Measurements from ENCODE around the gene CCDC15. TPM values are rescaled to one million over a fixed set of nuclear protein-coding genes. Genes with fewer than 3 reads are reported as not detected.

Gene CCDC15, protein sequence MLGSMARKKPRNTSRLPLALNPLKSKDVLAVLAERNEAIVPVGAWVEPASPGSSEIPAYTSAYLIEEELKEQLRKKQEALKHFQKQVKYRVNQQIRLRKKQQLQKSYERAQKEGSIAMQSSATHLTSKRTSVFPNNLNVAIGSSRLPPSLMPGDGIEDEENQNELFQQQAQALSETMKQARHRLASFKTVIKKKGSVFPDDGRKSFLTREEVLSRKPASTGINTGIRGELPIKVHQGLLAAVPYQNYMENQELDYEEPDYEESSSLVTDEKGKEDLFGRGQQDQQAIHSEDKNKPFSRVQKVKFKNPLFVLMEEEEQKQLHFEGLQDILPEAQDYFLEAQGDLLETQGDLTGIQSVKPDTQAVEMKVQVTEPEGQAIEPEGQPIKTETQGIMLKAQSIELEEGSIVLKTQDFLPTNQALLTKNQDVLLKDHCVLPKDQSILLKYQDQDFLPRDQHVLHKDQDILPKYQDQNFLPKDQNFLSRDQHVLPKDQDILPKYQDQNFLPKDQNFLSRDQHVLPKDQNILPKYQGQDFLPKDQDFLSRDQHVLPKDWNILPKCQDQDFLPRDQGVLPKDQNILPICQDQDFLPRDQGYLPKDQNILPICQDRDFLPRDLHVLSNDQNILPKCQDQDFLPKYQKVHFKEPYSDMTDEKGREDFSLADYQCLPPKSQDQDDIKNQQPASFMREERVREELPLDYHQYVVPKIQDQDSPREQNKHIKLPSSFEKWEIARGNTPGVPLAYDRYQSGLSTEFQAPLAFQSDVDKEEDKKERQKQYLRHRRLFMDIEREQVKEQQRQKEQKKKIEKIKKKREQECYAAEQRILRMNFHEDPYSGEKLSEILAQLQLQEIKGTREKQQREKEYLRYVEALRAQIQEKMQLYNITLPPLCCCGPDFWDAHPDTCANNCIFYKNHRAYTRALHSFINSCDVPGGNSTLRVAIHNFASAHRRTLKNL
- total RNA-seq: 0.24 TPM
- long read RNA-seq: 0 reads

DNA sequence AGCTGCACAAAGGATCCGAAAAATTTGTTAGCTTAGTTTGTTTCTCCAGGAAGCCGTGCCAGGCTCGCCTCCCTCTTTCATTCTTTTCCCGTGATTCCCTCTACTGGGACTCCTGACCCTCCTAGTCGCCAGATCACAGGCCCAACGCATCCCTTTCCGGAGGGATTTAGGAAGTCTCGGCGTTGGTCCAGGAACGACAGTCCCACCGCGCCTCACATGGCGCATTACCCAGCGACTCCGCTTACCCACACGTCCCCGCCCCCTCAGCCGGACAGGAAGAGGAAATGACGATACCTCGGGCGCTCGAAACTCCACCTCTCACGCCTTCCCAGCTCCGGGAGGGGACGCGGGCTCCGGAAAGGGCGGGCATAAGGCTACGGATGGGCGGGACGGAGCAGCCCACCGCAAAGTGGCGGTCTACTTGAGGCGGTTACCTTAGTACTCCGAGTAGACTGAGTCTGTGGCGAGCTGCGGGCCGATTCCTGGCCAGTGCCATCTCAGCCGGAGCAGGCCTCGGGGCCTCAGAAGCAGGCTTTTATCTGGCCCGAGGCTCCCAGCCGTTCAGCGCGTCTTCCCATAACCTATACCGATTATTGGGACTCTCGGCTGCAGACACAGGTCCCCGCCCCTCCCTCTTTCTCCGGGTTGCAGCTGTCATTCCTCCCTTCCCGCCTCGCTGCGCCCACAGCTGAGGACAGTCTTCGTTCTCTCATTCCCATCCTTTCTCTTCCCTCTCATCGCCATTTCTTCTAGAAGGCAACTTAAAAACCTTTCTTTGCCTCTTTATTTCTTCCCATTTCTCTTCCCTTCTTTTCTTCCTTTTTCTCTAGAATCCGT, at the start of gene CCDC15:
CCDC15 (plus strand) TSS at position 450 of the 837 bp plus-strand sequence. CDS start 531 bp downstream, outside the sequence.
- peak; percentile 99 for DNase-seq (ENCODE audit: low spot score)
- intact Hi-C loops (cut with DNase I): loop anchor here (5.0 to 10.0 kb wide), 4 partner anchors 77 to 931 kb away; partner anchors contain the start of genes HYLS1, SIAE, SPA17 and TMEM218

DNA sequence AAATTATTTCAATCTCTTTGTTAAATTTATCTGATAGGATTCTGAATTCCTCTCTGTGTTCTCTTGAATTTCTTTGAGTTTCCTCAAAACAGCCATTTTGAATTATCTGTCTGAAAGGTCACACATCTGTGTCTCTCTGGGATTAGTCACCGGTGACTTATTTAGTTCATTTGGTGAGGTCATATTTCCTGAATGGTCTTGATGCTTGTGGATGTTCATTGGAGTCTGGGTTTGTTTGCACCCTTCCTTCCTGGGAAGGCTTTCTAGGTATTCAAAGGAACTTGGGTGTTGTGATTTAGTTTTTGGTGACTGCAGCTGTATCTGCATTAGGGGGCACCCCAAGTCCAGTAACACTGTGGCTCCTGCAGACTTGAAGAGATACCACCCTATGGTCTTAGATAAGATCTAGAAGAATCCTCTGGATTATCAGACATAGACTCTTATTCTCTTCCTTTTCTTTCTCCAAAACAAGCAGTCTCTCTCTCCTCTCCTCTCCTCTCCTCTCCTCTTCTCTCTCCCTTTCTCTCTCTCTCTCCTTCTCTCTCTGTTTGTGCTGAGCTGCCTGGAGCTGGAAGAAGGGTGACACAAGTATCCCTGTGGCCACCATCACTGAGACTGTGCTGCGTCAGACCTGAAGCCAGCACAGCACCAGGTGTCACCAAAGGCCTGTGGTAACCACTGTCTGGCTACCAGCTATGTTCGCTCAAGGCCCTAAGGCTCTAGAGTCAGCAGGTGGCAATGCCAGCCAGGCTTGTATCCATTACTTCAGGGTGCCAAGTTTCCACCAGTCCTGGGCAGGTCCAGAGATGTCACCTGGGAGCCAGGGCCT, 38.2 kb upstream of the CCDC15 start:
- DNase-seq (ENCODE audit: low spot score): no peak
- intact Hi-C loops (cut with DNase I): no loop called here

DNA sequence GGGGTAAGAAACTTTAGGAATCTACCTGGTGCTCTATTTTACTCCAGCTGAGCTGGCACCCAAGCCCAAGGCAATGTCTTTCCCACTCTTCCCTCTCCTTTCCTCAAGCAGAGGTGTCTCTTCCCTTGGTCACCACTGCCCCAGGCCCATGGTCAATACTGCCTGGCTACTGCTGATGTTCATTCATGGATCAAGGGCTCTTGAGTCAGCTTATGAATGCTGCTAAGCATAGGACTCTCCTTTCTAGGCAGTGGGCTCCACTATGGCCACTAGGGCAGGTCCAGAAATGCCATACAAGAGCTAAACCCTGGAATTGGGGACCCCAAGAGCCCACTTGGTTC, 37.7 kb upstream of the CCDC15 start:
- DNase-seq (ENCODE audit: low spot score): no peak
- intact Hi-C loops (cut with DNase I): no loop called here

DNA sequence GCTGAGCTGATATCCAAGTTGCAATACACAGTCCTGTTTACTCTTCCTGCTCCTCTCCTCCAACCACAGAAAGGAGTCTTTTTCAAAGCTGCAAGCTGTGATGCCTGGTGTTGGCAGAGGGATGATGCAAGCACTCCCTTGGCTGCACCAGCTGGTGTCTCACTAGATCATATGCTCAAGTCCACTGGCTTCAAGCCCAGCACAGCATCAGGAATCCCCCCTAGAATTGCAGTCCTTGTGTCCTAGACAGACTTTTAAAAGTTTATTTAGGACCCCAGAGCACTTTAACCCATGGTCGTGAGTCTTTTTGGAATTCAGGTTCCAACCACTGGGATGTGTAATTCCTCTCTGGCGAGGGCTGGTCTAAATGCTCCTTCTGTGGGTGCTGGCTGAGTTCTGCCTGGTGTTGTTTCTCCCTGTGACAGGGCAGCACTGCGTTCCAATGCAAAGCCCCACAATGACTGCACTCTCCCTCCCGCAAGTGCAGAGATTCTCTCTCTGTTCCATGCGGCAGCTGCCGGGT, 36.8 kb upstream of the CCDC15 start:
- intact Hi-C loops (cut with DNase I): no loop called here
- no peak for DNase-seq (ENCODE audit: low spot score)

DNA sequence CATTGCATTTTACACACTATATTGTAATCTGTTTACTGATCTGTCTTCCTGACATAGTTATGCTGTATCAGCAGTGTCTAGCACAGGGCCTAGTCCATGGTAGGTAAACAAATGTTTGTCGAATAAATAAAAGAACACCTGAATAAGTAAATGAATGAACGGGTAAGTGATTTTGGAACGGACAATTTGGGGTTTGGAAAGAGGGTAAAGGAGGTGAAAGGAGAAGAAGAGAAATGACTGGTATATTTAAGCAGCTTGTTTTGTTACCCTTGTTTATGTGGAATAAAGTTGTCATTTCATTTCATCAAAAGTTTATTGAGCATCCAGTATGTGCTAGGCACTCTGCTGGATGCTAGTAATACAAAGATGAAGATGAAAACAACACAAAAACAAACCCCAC, 35.1 kb upstream of the CCDC15 start, which contains the start of gene HEPN1:
HEPN1 (plus strand) TSS at position 301 of the 400 bp plus-strand sequence.
- intact Hi-C loops (cut with DNase I): no loop called here
- no peak for DNase-seq (ENCODE audit: low spot score)

DNA sequence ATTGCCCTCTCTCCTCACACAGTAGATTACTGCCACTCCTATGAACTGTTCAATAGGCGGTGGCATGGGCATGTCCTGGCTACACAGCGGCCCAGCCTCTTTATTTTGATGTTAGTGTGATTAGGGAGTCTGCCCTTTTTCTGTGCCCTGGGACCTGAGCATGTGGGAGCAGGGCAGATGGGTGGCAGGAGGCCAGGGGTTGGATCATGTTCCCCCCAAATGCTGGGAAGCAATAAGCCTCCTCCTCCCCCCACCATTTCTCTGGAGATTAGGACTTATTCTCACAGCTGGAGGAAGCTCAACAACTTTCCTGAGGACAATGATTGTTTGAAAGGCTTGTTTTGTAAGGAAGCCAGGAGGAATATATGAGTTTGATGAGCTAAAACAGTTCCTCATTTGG, 34.1 kb upstream of the CCDC15 start:
- no peak for DNase-seq (ENCODE audit: low spot score)
- intact Hi-C loops (cut with DNase I): no loop called here

DNA sequence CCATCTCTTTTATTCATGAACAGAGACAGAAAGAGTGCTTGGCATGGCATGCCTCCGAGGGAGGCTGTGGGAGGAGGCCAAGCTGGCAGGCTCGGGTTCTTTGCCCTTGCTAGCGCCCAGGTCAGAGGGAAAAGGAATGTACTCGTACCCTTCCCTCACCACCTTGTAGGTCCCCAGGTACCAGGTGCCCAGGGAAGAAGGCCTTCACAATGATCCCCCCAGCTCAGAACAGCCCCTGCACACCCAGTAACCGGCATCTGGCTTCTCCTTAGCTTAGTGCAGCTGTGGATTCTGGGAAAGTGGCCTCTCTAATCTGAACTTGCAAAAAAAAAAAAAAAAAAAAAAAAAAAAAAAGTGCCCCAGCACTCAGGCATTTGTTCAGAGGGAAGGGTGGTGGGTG, 33.6 kb upstream of the CCDC15 start:
- intact Hi-C loops (cut with DNase I): no loop called here
- no peak for DNase-seq (ENCODE audit: low spot score)

DNA sequence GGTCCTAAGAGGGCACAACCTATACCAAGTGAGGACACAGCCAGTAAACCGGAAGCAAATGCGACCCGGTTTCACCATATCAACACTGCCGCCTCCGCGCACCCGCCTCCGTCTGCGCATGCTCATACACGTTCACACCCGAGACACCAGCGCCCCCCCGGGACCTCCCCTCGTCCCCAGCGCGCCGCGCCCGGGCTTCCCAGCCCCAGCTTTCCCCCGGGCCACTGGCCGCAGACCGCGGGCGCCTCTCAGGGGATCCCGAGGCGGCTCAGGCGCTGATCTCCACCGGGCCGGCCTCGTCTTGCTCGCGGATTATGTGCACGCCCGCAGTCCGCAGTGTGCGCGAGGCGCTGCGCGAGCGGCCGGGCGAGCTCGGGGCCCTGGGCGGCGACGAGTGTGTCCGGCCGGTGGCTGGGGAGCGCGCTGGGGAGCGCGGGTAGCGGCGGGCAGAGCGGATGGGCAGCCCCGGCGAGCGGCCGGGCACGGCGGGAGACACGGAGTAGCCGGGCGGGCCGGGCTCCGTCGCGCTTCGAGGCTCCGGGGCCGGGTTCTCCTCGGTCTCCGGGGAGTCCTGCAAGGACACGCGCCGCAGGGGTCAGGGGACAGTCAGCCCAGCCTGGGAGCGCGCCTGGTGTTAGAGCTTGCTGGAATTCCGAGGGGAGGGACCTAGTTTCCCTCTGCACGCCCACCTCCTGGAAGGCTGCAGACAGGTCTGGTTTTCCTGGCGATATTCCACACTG, 33.0 kb upstream of the CCDC15 start:
- intact Hi-C loops (cut with DNase I): no loop called here
- peak; percentile 88 for DNase-seq (ENCODE audit: low spot score)

DNA sequence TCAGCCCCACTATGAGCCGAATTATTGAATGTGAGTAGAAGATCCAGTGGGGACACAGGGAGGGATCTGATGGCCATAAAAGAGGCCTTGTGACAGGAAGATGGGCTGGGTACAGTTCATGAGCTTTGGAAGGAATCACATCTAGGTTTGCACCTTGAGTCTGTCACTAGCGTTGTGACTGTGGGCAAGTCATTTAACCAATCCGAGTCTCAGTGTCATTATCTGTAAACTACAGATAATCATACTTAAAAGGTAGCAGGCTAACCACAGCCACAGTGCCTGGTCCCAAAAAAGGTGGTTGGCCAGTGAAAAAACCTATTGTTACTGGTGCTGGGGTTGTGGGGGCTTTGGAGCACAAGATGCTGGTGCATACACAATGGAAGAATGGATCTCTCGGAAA, 31.2 kb upstream of the CCDC15 start:
- DNase-seq (ENCODE audit: low spot score): no peak
- intact Hi-C loops (cut with DNase I): no loop called here

DNA sequence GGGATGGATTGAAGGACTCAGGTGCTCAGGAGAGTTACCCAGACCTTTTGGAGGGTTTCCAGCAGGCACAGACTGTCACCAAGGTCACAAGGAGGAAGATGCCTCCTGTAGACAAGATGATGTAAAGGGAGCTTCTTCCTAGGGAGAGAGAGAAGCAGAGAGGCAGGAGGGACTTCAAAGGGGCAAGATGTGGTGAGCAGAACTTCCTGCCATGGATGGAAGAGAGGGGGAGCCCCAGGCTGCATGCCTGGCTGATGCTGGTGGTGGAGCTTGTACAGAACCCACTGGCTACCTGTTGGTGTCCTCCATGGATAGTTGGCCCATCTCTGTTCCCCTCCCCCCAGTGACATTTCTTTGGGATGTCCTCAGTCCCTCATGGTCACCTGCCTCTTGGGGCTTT, 30.7 kb upstream of the CCDC15 start:
- intact Hi-C loops (cut with DNase I): no loop called here
- DNase-seq (ENCODE audit: low spot score): no peak

DNA sequence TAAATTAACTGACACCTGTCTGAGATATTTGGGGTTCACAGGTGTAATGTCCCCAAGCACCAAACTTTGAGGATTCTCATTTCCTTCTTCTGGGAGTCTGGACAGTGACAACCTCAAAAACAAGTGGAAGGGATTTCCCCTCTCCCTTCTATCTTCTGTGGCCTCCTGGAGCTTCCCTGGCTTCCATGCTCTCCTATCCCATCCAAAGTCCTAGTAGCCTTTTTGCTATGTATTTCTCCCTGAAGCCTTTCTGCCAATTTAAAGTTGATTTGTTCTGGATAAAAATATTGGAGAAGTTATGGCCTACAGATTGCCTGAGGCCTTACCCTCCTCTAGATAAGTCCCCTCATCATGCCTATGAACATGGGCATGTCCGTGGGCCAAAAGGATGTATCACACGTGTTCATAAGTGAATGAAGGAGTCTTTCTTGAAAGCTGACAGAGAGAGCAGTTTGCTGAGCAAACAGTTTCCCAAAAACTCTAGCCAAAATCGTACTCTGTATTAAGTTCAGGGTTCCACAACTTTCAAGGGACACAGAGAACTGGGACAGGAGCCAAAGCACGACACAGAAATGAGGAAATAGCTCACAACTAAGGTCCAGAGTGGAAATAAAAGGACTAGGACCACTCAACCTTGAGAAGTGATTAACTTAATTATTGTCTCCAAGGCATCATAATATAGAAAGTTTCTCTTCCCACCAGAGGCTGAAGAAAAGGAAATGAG, 24.9 kb upstream of the CCDC15 start:
- no peak for DNase-seq (ENCODE audit: low spot score)
- intact Hi-C loops (cut with DNase I): no loop called here

DNA sequence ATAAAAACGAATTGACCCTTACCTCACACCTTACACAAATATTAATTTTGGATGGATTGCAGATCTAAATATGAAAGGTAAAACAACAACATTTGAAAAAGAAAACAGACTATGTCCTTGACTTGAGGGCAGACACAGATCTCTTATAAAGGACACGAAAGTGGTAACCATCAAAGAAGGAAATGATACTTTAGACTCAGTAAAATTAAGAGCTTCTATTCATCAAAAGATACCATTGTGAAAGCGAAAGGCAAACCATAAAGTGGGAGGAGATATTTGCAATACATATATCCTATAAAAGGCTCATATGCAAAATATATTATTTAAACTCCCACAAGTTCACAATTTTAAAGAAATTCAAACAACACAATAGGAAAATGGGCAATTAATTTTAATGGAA, 23.2 kb upstream of the CCDC15 start:
- intact Hi-C loops (cut with DNase I): no loop called here
- DNase-seq (ENCODE audit: low spot score): no peak

DNA sequence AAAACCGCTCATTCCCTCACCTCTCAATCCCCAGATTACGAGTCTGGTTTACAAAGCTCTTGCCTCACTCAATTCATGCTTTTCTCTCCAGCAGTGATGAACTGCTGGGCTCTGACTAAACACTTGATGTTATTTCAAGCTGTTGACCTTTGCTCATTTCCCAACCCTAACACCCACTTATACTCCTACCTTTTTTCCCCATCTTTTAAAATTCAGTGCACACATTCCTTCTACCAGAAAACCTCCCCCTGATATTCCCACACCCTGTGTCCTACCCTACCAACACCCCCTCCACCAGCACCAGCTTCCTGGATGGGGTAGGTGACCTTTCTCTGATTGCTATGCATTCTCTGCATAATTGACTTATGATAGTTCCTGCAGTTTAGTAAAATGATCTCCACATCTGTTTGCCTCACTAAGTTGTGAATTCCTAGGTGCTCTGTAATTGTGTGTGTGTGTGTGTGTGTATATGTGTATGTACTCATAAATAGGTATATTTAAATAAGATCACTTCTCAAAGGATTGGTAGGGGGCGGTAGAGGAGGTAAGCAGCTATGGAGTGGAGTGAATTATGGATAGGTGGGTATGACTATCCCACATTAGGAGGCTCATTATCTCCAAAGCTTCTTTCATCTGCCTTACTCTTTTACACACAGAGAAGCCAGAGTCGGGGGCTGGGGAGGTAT, 19.0 kb upstream of the CCDC15 start:
- intact Hi-C loops (cut with DNase I): no loop called here
- no peak for DNase-seq (ENCODE audit: low spot score)

DNA sequence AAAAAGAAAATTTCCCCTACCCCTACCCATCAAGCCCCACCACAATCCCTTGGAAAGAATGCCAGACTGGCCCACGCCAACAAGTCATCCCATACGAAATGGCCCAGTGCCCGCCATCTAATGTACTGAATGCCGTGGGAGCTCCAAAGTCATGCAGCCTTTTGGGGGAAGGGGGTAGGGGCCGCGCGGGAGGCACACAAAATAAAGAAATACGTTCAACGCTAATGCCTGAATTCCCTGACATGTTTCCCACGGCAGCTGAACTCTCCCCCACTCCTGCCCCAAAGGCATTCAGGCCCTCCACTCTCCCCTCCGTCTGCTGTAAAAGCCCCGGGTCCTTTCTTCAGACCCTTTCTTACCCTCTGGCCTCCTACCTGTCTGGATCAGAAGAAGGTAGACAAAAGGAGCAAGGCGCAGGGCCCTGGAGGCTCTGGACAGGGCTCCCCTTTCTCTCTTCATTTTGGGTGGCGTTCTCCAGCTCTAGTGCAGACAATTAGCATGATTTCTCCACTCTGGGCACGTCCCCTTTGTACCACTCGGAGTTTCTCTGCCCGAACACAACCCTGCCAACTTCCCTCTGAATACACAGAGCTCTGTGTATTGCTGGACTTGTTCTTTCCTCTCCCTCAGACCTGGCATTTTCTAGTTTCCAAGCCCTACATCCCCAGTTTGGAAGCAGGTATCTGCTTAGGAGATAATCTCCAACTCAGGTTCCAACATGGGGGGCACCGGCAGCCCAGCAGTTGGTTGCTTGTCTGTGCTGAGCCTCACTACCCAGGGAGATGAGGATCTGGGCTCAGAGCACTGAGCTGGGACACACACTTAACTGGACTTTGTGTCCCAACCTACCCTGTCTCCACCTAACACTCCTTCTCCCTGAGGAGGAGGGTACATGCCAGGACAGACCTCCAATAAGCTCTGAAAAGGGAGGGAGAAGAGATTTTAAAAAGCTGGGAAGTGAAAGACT, 18.2 kb upstream of the CCDC15 start, which contains the start of gene HEPACAM:
HEPACAM (minus strand) TSS at position 500 of the 967 bp plus-strand sequence; CDS start at position 459, 41 bp downstream.
- no peak for DNase-seq (ENCODE audit: low spot score)
- intact Hi-C loops (cut with DNase I): no loop called here

DNA sequence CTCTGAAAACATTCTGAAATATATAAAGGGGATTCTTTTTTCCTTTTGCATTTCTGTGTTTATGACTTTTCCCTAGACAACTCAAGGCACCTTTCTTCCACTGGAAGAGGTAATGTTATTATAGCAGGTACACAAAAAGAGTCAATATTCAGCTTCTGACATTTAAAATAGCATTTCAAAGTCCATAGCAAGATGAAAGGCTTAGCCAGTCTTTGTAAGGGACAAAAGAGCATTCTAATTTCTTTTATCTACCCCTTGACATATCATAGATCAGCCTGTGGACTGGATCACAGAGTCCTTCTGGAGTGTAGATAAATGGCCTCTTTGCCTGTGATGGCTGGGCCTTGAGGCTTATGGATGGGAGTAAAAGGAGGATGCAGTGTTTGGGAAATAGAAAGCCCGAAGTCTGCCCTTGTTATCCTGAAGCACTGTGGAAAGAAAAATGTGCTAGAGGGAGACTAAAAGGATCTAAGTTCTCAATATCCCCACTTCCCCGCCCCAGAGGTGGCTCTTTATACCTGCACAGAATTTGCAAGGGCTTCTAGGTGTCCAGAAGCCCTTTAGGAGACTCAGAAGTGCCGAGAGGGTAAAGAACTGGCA, 16.6 kb upstream of the CCDC15 start:
- DNase-seq (ENCODE audit: low spot score): no peak
- intact Hi-C loops (cut with DNase I): no loop called here
